Fibroblast of skin of right biceps (primary cell): Measurements from ENCODE around the gene TP53AIP1.
A peak's percentile ranks its signal among the peaks of the same experiment; 100 is the strongest.

Experiments
- DNase-seq: peaks from one replicate; pipeline ENCODE4 v3.0.0-alpha.2; 2013

Gene TP53AIP1

DNA sequence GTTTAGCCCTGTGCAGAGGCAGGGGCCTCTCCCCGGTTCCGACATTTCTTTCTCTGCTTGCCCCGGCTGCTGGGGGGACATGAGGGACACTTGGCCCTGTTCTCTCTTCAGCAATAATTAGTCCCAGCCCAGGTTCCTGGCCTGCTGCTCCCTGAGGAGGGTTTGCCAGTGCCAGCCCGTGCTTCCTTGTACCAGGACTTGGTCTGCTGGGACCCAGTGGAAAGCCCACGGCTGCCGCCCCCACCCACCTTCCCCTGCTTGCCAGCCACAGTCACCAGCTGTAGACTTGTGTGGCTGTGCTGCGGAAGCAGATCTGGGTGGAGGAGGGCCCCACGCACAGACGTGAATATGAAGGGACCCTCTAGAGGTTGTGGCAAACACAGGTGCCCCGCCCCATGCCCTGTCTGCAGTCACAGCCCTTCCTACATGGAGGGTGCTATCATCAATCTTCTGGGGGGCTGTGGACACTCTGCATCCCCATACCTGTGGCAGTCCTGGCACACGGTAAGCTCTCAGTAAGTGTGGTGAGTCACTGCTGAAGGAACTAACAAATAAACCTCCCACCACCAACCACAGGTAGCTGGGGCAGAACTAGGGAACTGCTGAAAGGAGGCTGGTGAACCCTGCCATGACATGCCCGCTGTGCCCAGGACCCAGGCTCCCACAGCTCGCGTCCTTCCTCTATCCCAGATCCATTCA lies 949 bp downstream of the TP53AIP1 start:
- no peak for DNase-seq

DNA sequence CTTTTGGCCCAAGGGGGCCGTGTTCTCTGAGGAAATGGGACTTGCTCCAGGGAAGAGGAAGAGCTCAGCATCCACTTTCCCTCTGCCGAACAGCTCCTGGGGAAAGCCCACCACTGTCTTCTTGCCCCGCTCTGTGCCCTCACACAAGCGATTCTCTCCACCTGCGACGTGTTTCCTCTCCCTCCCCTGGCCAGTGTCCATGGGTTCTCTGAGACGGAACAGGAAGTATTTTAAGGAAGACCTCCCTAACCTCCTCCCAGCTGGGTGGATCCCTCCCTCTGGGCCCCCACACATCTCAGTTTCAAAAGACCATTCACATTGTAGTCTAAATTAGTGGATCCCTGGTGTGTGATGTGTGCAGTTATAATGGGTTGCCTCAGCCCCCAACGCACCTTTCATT lies 1.6 kb downstream of the TP53AIP1 start:
- DNase-seq = no peak

DNA sequence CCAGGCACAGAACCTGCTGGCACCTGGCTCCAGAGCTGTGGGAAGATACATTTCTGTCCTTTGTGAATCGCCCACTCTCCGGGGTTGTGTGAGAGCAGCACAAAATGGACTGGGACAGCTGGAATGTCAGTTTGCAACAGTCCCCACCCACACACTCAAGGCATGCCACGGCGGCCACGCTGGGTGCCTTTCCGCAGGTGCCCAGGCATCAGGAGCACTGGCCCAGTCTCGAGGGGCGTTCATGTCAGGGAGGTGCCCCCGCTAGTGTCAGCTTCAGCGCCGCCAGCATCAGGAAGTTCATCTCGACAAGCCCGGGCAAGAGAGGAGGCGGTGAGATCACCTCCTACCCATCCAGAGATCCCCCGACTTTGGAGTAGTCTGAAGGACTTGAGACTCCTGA lies 2.1 kb downstream of the TP53AIP1 start:
- no peak for DNase-seq

GRCh38 chr11:128940156-128940555 lies 2.5 kb downstream of the TP53AIP1 start:
- DNase-seq = no peak

GRCh38 chr11:128939591-128939990 lies 3.1 kb downstream of the TP53AIP1 start:
- no peak for DNase-seq

DNA sequence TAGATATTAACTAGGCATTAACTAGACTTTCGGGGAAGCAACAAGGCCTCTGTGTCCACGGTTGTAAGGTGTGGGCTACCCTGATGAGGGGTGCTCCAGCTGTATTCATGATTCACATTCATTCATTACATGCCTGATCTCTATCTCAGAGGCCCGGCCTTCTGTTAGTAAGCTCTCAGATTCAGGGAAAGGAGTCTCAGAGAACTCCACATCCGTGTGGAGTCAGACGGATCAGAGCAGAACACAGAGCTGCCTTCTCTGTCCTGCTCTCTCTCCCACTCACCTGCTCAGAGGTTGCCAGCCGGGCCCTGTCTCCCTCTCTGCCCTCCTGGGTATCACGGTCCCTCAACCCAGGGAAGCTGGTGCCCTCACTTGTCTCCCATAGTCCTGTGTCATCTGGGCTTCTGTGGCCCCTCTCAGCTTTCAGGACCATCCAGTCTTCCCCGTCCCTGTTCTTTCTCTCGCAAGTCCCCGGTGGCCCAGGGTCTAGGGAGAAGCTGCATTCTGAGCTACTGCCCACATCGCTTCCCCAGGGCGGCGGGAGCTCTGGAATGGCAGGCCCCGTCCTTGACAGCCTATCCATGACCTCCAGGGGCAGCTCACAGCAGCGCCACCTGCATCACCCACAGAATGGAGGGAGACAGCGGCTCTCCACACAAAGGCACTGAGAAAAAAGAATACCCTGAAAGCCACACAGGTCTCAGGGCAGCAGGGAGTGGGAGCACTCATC lies 4.3 kb downstream of the TP53AIP1 start:
- DNase-seq = no peak

DNA sequence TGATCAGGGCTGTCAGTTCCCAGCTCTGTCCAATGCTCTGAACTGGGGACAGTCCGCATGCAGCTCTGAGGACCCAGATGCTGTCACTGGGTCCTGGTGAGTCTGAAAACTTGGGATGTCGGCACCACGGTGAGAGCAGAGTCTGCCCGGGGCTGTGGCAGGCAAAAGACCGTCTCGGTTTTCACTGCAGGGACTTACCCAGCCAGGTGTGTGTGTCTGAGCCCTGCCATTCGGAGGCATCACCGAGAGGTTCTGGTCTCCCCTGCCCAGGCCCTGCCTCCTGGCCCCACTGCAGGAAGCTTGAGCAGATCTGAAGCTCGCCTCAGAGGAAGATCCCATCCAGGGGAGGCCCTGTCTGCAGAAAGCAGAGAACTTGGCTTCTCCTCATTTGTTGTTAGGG lies 5.2 kb downstream of the TP53AIP1 start:
- DNase-seq = no peak

GRCh38 chr11:128936606-128937251 lies 5.9 kb downstream of the TP53AIP1 start:
- DNase-seq = no peak

- DNase-seq = no peak
Measured at GRCh38 chr11:128934926-128935325, 7.7 kb downstream of the TP53AIP1 start.

DNA sequence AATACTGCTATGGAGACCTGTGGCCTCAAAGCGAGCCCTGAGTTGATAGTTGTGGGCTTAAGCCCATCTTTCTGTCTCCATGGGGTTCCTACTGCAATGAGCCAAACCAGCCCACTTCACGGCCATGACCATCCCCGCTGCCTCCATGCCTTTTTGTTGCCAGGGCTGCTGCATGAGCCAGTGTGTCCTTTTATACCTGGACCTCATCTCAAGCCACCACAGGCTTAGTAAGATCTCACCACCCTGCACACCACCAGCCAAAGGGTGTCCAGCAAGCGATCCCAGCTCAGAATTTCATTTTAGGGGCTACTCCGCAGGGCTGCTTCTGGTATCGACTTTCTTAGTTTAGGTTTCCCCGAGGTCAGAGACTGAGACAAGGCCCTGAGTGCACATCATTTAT lies 8.3 kb downstream of the TP53AIP1 start:
- DNase-seq = no peak

DNA sequence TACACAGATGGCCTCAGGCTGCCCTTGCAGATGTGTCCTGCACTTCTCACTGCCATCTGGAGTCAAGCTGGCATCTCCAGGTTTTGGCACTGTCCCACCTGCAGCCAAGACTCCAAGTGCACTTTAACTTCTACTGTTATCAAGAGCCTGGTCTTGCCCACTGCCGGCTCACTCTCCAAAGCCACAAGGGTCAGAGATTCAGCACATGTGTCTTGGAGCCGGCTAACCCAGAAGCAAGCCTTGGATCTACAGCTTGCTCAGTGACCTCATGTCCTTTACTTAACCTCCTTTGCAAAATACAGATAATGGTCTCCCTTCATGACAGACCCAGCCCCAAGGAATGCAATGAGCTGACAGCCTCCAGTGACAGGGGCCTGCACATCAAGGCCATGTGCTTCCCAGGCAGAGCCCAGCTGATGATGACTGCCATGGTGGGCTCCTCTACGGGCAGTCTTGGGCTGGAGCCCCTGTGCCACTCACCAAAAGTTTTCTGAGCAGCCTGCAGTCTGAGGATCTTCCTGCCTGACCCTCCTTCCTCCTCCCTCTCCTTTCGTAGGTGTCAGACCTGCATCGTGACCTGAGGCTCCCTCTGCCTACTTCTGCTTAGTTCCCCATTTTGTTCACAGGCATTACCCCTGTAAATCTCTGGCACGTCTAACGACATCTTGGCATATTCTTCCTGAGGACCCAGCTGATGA lies 9.0 kb downstream of the TP53AIP1 start:
- no peak for DNase-seq

DNA sequence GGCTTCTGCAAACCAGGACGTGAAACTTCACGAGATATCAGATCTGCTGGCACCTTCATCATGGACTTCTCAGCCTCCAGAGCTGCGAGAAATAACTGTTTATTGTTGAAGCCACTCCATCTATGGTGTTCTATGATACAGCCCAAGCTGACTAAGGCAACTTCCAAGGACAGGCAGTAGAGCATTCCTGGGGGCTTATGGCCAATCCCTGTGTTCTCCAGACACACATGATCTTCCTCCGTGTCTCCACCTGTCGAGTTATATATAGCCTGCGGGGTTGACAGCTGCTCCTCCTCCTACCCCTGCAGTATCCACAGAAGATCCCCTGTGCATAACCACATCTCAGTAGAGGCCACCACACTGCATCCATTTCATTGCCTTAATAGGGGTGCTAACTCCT lies 11.0 kb downstream of the TP53AIP1 start:
- no peak for DNase-seq

DNA sequence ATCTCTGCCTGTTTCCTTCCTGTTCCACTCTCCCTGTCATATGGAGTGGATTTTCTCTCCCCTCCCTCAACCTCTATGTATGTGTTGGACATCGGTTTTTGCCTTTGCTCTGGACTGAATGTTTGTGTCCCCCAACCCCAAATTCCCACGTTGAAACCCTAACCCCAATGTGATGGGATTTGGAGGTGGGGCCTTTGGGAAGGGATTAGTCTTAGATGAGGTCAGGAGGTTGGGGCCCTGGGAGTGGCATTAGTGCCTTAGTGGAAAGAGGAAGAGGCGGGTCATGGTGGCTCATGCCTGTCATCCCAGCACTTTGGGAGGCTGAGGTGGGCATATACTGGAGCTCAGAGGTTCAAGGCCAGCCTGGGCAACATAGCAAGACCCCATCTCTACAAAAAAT lies 11.6 kb downstream of the TP53AIP1 start:
- no peak for DNase-seq

DNA sequence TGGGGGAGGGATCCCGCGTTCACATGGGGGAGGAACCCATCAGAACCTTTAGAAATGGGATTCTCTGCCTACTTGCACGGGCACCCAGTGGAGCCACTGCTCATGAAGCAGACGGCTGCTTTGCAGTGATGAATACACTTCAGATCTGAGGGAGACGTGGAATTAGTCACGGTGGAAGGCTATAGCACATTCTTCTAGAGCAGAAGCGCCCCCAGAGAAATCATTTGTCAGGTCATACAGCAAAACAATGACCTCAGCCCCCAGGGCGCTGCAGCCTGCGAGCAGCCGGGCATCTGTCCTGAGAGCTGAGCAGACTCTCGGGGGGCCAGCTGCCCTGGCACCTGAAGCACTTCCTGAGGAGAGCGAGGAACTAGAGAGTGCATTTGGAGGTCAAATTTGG lies 12.7 kb downstream of the TP53AIP1 start:
- peak; percentile 69 for DNase-seq

DNA sequence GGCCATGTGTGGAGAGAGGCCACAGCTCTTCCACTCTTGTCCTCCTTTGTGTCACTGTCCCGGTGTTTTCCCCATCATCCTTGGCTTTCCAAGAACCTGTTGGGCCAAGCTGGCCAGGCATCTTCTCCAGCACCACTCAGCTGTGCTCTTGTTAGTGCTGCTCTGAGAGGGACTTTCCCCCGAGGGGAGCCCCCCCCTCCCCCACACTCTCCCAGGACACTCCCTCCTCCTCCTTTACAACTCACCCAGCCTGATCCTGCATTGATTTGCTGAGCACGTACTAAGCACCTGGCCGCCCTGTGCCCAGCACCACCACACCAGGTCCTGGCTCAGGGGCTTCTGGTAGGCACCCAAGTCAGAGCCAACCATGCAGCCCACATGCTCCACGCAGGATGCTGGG lies 13.2 kb downstream of the TP53AIP1 start:
- no peak for DNase-seq

GRCh38 chr11:128928400-128928799 lies 14.3 kb downstream of the TP53AIP1 start:
- no peak for DNase-seq

- no peak for DNase-seq
Measured at GRCh38 chr11:128927683-128928336, 14.9 kb downstream of the TP53AIP1 start.

GRCh38 chr11:128927108-128927461 lies 15.6 kb downstream of the TP53AIP1 start:
- DNase-seq = no peak

- no peak for DNase-seq
Measured at GRCh38 chr11:128926437-128927107, 16.1 kb downstream of the TP53AIP1 start.

DNA sequence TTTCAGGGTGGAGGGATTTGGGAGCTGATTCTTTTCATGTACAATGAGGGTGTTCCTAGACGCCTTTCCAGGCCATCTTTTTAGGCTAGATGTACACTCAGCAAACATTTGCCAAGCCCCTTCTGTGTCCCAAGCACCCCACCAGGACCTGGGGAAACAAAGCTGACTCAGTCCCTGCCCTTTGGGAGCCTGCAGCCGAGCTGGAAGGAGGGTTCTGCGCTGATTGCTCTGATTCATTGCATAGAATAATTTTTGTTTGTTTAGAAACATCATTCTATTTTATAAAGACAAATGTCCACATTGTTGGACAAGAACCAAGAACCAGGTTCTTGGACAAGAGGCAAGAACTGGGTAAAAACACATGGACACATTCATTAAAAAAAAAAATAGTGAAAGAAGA lies 16.7 kb downstream of the TP53AIP1 start:
- no peak for DNase-seq

GRCh38 chr11:128925250-128925600 lies 17.4 kb downstream of the TP53AIP1 start:
- DNase-seq = no peak

DNA sequence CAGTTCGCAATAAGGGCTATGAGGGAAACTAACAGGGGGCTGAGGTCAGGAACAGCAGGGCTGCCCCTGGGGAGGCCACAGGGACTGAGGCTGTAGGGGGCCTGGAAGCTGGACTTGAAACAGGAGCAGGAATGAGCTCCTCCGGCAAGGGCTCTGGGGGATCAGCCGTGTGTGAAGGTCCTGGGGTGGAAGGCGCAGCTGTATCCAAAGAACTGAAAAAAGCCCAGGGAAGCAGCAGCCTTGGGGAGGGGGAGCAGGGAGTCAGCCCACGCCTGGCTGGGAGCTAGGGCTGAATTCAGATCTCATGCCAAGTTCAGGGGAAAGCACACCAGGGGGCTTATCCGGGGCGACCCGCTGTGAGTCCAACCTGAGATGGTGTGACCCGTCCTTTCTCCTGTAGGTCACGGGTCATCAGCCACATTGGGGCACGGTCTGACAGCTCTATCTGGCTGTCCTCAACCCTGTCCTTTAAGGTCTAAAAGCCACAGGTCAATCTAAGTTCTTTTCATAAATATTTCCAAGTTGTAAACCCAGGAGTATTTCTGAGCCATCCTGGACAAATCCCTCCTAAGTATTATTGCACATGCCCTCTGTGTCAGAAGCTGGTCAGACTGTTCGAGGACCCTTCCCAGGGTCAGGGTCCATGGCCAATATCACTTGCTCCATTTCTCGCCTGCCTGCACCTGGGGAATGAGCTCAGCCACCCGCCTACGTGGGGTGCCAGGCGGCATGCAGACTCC lies 18.0 kb downstream of the TP53AIP1 start:
- no peak for DNase-seq
